HepG2 (cell line): ENCODE results near the gene GNAZ.

Experiments used
- KLF6 ChIP-seq: IDR thresholded peaks from 2 replicates; pipeline ENCODE4 v1.8.0; 2016; ENCODE audit warnings: missing biosample characterization, missing genetic modification reagents
- MYNN ChIP-seq: sonication (generic); formaldehyde crosslinking; IDR thresholded peaks from 2 replicates; pipeline ENCODE4 v1.4.0; 2020; ENCODE audit warnings: mild to moderate bottlenecking, low read depth, missing genetic modification reagents
- PLRG1 ChIP-seq: fragments of 450-650 bp; conservative IDR thresholded peaks from 2 replicates; pipeline ENCODE4 v1.6.1; 2016
- RAD21 ChIP-seq: fragments of 450-650 bp; formaldehyde crosslinking; IDR thresholded peaks from 2 replicates; pipeline ENCODE4 v1.5.0; 2020; ENCODE audit warnings: mild to moderate bottlenecking
- RXRB ChIP-seq: IDR thresholded peaks from 2 replicates; pipeline ENCODE4 v1.6.1; 2016; ENCODE audit warnings: borderline replicate concordance, missing genetic modification reagents, missing compliant biosample characterization
- SP140L ChIP-seq: sonication (generic); formaldehyde crosslinking; IDR thresholded peaks from 2 replicates; pipeline ENCODE4 v1.4.0; 2020; ENCODE audit warnings: missing genetic modification reagents, borderline replicate concordance
- SRF ChIP-seq: IDR thresholded peaks from 2 replicates; pipeline ENCODE4 v1.6.1; 2011; ENCODE audit warnings: mild to moderate bottlenecking, low read depth, low read length, moderate library complexity
- ZNF121 ChIP-seq: sonication (generic); formaldehyde crosslinking; IDR thresholded peaks from 2 replicates; pipeline ENCODE4 v1.5.0; 2020; ENCODE audit warnings: mild to moderate bottlenecking, missing genetic modification reagents
- ZNF605 ChIP-seq: sonication (generic); formaldehyde crosslinking; IDR thresholded peaks from 2 replicates; pipeline ENCODE4 v1.8.0; 2022; ENCODE audit warnings: mild to moderate bottlenecking, missing genetic modification reagents
- TF ChIP-seq, protein P1 (sequence below): sonication (generic); formaldehyde crosslinking; IDR thresholded peaks from 2 replicates; pipeline ENCODE4 v1.5.0; 2020; ENCODE audit warnings: mild to moderate bottlenecking, missing genetic modification reagents, moderate library complexity
- TF ChIP-seq, protein P2 (sequence below): sonication (generic); formaldehyde crosslinking; IDR thresholded peaks from 2 replicates; pipeline ENCODE4 v1.4.0; 2020; ENCODE audit warnings: mild to moderate bottlenecking, missing genetic modification reagents
- TF ChIP-seq, protein P3 (sequence below): IDR thresholded peaks from 2 replicates; pipeline ENCODE4 v1.6.1; 2016
- TF ChIP-seq, protein P4 (sequence below): IDR thresholded peaks from 2 replicates; pipeline ENCODE4 v1.6.1; 2016; ENCODE audit warnings: low read depth
- TF ChIP-seq, protein P5 (sequence below), 2 experiments: sonication (generic) in 1 of 2; formaldehyde crosslinking in 1 of 2; IDR thresholded peaks; 2 replicates each; pipeline versions ENCODE4 v1.5.1 to v1.6.1; 2011 to 2020; ENCODE audit warnings: borderline replicate concordance in 1 of 2, low read depth in 1 of 2, low read length in 1 of 2, mild to moderate bottlenecking in 1 of 2, missing genetic modification reagents in 1 of 2, moderate library complexity in 1 of 2

DNA sequence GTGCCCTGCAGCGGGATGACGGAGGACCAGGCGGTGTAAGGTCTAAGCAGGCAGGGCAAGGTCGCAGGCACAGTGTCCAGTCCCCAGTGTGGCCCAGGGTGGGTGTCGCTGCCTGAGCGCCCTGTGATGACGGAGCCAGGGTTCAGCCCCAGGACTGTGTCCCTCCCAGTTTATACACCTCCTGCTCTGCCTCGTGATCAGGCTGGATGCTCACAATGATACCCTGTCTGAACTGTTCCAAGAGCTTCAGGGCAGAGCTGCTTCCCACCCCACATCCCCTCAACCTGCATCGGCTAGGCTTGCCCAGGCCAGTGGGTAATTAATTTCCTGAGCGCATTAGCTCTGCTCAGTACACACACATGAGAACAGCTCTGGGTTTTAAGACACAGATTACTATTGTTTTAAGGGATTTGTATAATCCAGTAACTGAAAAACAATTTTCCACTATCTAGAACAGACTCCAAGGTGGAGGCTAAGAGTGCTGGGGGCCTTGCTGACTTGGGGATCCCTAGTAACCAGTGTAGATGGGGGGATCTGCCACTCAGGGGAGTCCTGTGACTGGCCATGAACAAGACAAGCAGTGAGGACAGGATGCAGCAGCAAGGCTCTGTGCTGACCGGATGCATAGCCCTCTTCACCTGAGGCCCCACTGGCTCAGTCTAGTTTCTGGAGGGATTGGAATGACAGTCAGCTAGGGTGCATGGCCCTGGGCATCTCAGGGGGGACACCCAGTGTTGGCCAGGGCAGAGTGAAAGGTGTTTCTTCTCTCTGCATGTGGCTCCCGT lies 34.1 kb downstream of the GNAZ start:
- TF ChIP-seq, protein P1, sequence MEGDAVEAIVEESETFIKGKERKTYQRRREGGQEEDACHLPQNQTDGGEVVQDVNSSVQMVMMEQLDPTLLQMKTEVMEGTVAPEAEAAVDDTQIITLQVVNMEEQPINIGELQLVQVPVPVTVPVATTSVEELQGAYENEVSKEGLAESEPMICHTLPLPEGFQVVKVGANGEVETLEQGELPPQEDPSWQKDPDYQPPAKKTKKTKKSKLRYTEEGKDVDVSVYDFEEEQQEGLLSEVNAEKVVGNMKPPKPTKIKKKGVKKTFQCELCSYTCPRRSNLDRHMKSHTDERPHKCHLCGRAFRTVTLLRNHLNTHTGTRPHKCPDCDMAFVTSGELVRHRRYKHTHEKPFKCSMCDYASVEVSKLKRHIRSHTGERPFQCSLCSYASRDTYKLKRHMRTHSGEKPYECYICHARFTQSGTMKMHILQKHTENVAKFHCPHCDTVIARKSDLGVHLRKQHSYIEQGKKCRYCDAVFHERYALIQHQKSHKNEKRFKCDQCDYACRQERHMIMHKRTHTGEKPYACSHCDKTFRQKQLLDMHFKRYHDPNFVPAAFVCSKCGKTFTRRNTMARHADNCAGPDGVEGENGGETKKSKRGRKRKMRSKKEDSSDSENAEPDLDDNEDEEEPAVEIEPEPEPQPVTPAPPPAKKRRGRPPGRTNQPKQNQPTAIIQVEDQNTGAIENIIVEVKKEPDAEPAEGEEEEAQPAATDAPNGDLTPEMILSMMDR (CRISPR knock-in tag) = no peak
- no peak for TF ChIP-seq ZNF605
- TF ChIP-seq PLRG1 = no peak
- TF ChIP-seq, protein P2, sequence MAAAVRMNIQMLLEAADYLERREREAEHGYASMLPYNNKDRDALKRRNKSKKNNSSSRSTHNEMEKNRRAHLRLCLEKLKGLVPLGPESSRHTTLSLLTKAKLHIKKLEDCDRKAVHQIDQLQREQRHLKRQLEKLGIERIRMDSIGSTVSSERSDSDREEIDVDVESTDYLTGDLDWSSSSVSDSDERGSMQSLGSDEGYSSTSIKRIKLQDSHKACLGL (CRISPR knock-in tag) = no peak
- no peak for TF ChIP-seq RAD21 (CRISPR knock-in tag)
- TF ChIP-seq ZNF121 = no peak
- no peak for TF ChIP-seq RXRB (CRISPR knock-in tag)
- TF ChIP-seq KLF6 (CRISPR knock-in tag) = no peak
- no peak for TF ChIP-seq SRF
- no peak for TF ChIP-seq MYNN (CRISPR knock-in tag)
- TF ChIP-seq, protein P3, sequence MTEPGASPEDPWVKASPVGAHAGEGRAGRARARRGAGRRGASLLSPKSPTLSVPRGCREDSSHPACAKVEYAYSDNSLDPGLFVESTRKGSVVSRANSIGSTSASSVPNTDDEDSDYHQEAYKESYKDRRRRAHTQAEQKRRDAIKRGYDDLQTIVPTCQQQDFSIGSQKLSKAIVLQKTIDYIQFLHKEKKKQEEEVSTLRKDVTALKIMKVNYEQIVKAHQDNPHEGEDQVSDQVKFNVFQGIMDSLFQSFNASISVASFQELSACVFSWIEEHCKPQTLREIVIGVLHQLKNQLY (CRISPR knock-in tag) = no peak
- TF ChIP-seq, protein P4, sequence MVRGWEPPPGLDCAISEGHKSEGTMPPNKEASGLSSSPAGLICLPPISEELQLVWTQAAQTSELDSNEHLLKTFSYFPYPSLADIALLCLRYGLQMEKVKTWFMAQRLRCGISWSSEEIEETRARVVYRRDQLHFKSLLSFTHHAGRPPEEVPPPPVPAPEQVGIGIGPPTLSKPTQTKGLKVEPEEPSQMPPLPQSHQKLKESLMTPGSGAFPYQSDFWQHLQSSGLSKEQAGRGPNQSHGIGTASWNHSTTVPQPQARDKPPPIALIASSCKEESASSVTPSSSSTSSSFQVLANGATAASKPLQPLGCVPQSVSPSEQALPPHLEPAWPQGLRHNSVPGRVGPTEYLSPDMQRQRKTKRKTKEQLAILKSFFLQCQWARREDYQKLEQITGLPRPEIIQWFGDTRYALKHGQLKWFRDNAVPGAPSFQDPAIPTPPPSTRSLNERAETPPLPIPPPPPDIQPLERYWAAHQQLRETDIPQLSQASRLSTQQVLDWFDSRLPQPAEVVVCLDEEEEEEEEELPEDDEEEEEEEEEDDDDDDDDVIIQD = no peak
- TF ChIP-seq SP140L (CRISPR knock-in tag) = no peak
- TF ChIP-seq, protein P5, sequence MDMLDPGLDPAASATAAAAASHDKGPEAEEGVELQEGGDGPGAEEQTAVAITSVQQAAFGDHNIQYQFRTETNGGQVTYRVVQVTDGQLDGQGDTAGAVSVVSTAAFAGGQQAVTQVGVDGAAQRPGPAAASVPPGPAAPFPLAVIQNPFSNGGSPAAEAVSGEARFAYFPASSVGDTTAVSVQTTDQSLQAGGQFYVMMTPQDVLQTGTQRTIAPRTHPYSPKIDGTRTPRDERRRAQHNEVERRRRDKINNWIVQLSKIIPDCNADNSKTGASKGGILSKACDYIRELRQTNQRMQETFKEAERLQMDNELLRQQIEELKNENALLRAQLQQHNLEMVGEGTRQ (IDR thresholded peaks at IDR 0.05; ENCODE audit: low read depth, low read length) = no peak
- TF ChIP-seq, protein P5 (CRISPR knock-in tag; IDR thresholded peaks at IDR 0.05; ENCODE audit: borderline replicate concordance) = no peak
